HepG2 (cell line): Measurements from ENCODE around the gene NIPAL1. TPM values are rescaled to one million over a fixed set of nuclear protein-coding genes. Genes with fewer than 3 reads are reported as not detected.

Experiments used
- DNMT1 ChIP-seq: sonication (generic); formaldehyde crosslinking; IDR thresholded peaks from 2 replicates; pipeline ENCODE4 v1.5.1; 2020; ENCODE audit warnings: mild to moderate bottlenecking, missing genetic modification reagents
- FOXM1 ChIP-seq: sonication (generic); formaldehyde crosslinking; IDR thresholded peaks from 2 replicates; pipeline ENCODE4 v1.5.0; 2020; ENCODE audit warnings: missing genetic modification reagents
- GATAD2A ChIP-seq: IDR thresholded peaks from 2 replicates; pipeline ENCODE4 v1.6.1; 2016
- HDAC6 ChIP-seq: fragments of 200-600 bp; sonication (generic); IDR thresholded peaks from 2 replicates; pipeline ENCODE4 v1.7.0; 2017; ENCODE audit warnings: mild to moderate bottlenecking, antibody characterized with exemption, low read length, low read depth
- KLF11 ChIP-seq: IDR thresholded peaks from 2 replicates; pipeline ENCODE4 v1.6.1; 2016; ENCODE audit warnings: missing compliant biosample characterization
- MLXIP ChIP-seq: sonication (generic); formaldehyde crosslinking; IDR thresholded peaks from 2 replicates; pipeline ENCODE4 v1.9.0; 2021; ENCODE audit warnings: missing genetic modification reagents, borderline replicate concordance
- POGZ ChIP-seq: sonication (generic); formaldehyde crosslinking; IDR thresholded peaks from 2 replicates; pipeline ENCODE4 v1.4.0; 2020; ENCODE audit warnings: mild to moderate bottlenecking, missing genetic modification reagents
- PREB ChIP-seq: sonication (generic); formaldehyde crosslinking; IDR thresholded peaks from 2 replicates; pipeline ENCODE4 v1.4.0; 2020; ENCODE audit warnings: missing genetic modification reagents
- REXO4 ChIP-seq: sonication (generic); formaldehyde crosslinking; IDR thresholded peaks from 2 replicates; pipeline ENCODE4 v1.8.0; 2022; ENCODE audit warnings: missing genetic modification reagents, mild to moderate bottlenecking, borderline replicate concordance
- SAFB2 ChIP-seq: sonication (generic); formaldehyde crosslinking; IDR thresholded peaks from 2 replicates; pipeline ENCODE4 v1.5.1; 2020; ENCODE audit warnings: missing genetic modification reagents, low read depth, mild to moderate bottlenecking, borderline replicate concordance
- SCMH1 ChIP-seq: sonication (generic); formaldehyde crosslinking; IDR thresholded peaks from 2 replicates; pipeline ENCODE4 v1.9.0; 2021; ENCODE audit warnings: missing genetic modification reagents, mild to moderate bottlenecking, borderline replicate concordance
- TEAD2 ChIP-seq: sonication (generic); formaldehyde crosslinking; IDR thresholded peaks from 2 replicates; pipeline ENCODE4 v1.9.0; 2021; ENCODE audit warnings: missing genetic modification reagents
- ZBTB20 ChIP-seq: sonication (generic); formaldehyde crosslinking; IDR thresholded peaks from 2 replicates; pipeline ENCODE4 v1.8.1; 2023; ENCODE audit warnings: missing genetic modification reagents, low read depth, mild to moderate bottlenecking, borderline replicate concordance
- ZFP91 ChIP-seq: sonication (generic); formaldehyde crosslinking; IDR thresholded peaks from 2 replicates; pipeline ENCODE4 v1.9.0; 2022; ENCODE audit warnings: missing genetic modification reagents, mild to moderate bottlenecking, borderline replicate concordance
- ZKSCAN8 ChIP-seq: IDR thresholded peaks from 2 replicates; pipeline ENCODE4 v1.6.1; 2016; ENCODE audit warnings: borderline replicate concordance, missing genetic modification reagents, missing compliant biosample characterization
- ZNF232 ChIP-seq: sonication (generic); formaldehyde crosslinking; IDR thresholded peaks from 2 replicates; pipeline ENCODE4 v1.4.0; 2020; ENCODE audit warnings: missing genetic modification reagents, borderline replicate concordance
- ZNF264 ChIP-seq: sonication (generic); formaldehyde crosslinking; IDR thresholded peaks from 2 replicates; pipeline ENCODE4 v1.4.0; 2020; ENCODE audit warnings: missing genetic modification reagents
- ZNF7 ChIP-seq: IDR thresholded peaks from 2 replicates; pipeline ENCODE4 v1.6.1; 2016; ENCODE audit warnings: missing biosample characterization, missing genetic modification reagents
- ZNF710 ChIP-seq: sonication (generic); formaldehyde crosslinking; IDR thresholded peaks from 2 replicates; pipeline ENCODE4 v1.5.0; 2020; ENCODE audit warnings: mild to moderate bottlenecking, missing genetic modification reagents, borderline replicate concordance
- ZNF878 ChIP-seq: sonication (generic); formaldehyde crosslinking; IDR thresholded peaks from 2 replicates; pipeline ENCODE4 v1.8.1; 2023; ENCODE audit warnings: mild to moderate bottlenecking, missing genetic modification reagents, moderate library complexity
- ZSCAN12 ChIP-seq: sonication (generic); formaldehyde crosslinking; IDR thresholded peaks from 2 replicates; pipeline ENCODE4 v1.9.0; 2021; ENCODE audit warnings: mild to moderate bottlenecking, missing genetic modification reagents
- ZSCAN5A ChIP-seq: sonication (generic); formaldehyde crosslinking; IDR thresholded peaks from 2 replicates; pipeline ENCODE4 v1.8.0; 2022; ENCODE audit warnings: mild to moderate bottlenecking, missing genetic modification reagents, borderline replicate concordance
- polyA plus RNA-seq, 8 experiments: library from polyadenylated mRNA; depleted of rRNA in 3 of 8; stranded (reverse) in 7 of 8; unstranded in 1 of 8; fragments of >200 nt; fragmentation: Illumina TruSeq in 4 of 8; extraction: Trizol in 4 of 8; gene quantifications; 2 replicates each; pipeline versions ENCODE4 v1.2.1 to v1.2.3, GENCODE V29; 2011 to 2016; ENCODE audit warnings: low read depth in 4 of 8, missing spikeins in 1 of 8, mixed read lengths in 1 of 8; ENCODE audit not compliant: insufficient read depth in 1 of 8
- total RNA-seq, 5 experiments: library from RNA; depleted of rRNA; stranded (reverse); fragments of >200 nt; fragmentation: Illumina TruSeq; extraction: Trizol; gene quantifications; 2 replicates each; pipeline ENCODE4 v1.2.3, GENCODE V29; 2016; ENCODE audit warnings: low read depth in 1 of 5

The NIPAL1 gene
- total and polyA plus RNA-seq, 2 of the 13 experiments (the other 11 are each of a cell fraction or from before 2014, with no cell fraction given): 1.4 to 3.4 TPM

GRCh38 chr4:48017108-48017571 lies 568 bp downstream of the NIPAL1 start (continued):
- TF ChIP-seq REXO4 (CRISPR knock-in tag) (no peak), MLXIP (CRISPR knock-in tag) (no peak), ZNF710 (CRISPR knock-in tag) (0 out of 2 replicates have a peak, but pooled peaks have one; percentile 26), HDAC6 (no peak), SCMH1 (no peak), ZFP91 (no peak; the same call in 1 of the 2 replicates), ZBTB20 (no peak), ZNF264 (CRISPR knock-in tag) (no peak), DNMT1 (CRISPR knock-in tag) (no peak), ZKSCAN8 (CRISPR knock-in tag) (no peak), ZSCAN5A (CRISPR knock-in tag) (no peak), ZSCAN12 (CRISPR knock-in tag) (no peak), GATAD2A (CRISPR knock-in tag) (no peak), PREB (no peak), ZNF232 (CRISPR knock-in tag) (no peak), KLF11 (no peak), ZNF878 (CRISPR knock-in tag) (no peak), SAFB2 (CRISPR knock-in tag) (no peak), POGZ (CRISPR knock-in tag) (no peak), TEAD2 (no peak), ZNF7 (CRISPR knock-in tag) (no peak), FOXM1 (CRISPR knock-in tag) (no peak)
